ENCODE results near the gene NDUFAF8.
A peak's percentile ranks its signal among the peaks of the same experiment; 100 is the strongest.

NDUFAF8 gene

GRCh38 chr17:81233811-81234505 lies 5.2 kb upstream of the NDUFAF8 start:
- peaks cover 8% of the 10 kb centered on the region for H3K36me3 ChIP-seq (ENCODE audit: control insufficient read depth, insufficient read depth, low read length)
- H3K9me3 ChIP-seq (ENCODE audit: control insufficient read depth, insufficient read depth, low read length) = no peaks in the 10 kb centered on the region
- H3K4me1 ChIP-seq (ENCODE audit: control insufficient read depth, insufficient read depth, low read length) = peaks cover 2% of the 10 kb centered on the region
- no peak for DNase-seq (ENCODE audit: low read depth, low spot score)
- no peak overlapping the region for H3K27ac ChIP-seq (ENCODE audit: low read length)
- no CpG with 5 or more reads among the region's 21 CpGs for WGBS (ENCODE audit: insufficient coverage, insufficient read length)
- H3K27me3 ChIP-seq (ENCODE audit: control insufficient read depth, insufficient read depth, low read length) = no peaks in the 10 kb centered on the region
- H3K4me3 ChIP-seq (ENCODE audit: low read length) = no peak overlapping the region

- no peak for DNase-seq (ENCODE audit: low read depth, low spot score)
- no CpG with 5 or more reads among the region's 13 CpGs for WGBS (ENCODE audit: insufficient coverage, insufficient read length)
- Histone ChIP-seq H3K27me3 (ENCODE audit: control insufficient read depth, insufficient read depth, low read length) (no peaks in the 10 kb centered on the region), H3K4me1 (ENCODE audit: control insufficient read depth, insufficient read depth, low read length) (peaks cover 2% of the 10 kb centered on the region), H3K36me3 (ENCODE audit: control insufficient read depth, insufficient read depth, low read length) (peaks cover 8% of the 10 kb centered on the region), H3K27ac (ENCODE audit: low read length) (no peak overlapping the region), H3K9me3 (ENCODE audit: control insufficient read depth, insufficient read depth, low read length) (no peaks in the 10 kb centered on the region), H3K4me3 (ENCODE audit: low read length) (no peak overlapping the region)
Measured at GRCh38 chr17:81234506-81234855, 4.6 kb upstream of the NDUFAF8 start.

- WGBS (ENCODE audit: insufficient coverage, insufficient read length) = no CpG with 5 or more reads among the region's 26 CpGs
- peaks cover 8% of the 10 kb centered on the region for H3K36me3 ChIP-seq (ENCODE audit: control insufficient read depth, insufficient read depth, low read length)
- no peak for DNase-seq (ENCODE audit: low read depth, low spot score)
- no peak overlapping the region for H3K4me3 ChIP-seq (ENCODE audit: low read length)
- H3K27ac ChIP-seq (ENCODE audit: low read length) = no peak overlapping the region
- H3K27me3 ChIP-seq (ENCODE audit: control insufficient read depth, insufficient read depth, low read length) = no peaks in the 10 kb centered on the region
- H3K4me1 ChIP-seq (ENCODE audit: control insufficient read depth, insufficient read depth, low read length) = peaks cover 5% of the 10 kb centered on the region
- H3K9me3 ChIP-seq (ENCODE audit: control insufficient read depth, insufficient read depth, low read length) = no peaks in the 10 kb centered on the region
Measured at GRCh38 chr17:81234940-81235821, 3.9 kb upstream of the NDUFAF8 start.

- no CpG with 5 or more reads among the region's 32 CpGs for WGBS (ENCODE audit: insufficient coverage, insufficient read length)
- Histone ChIP-seq H3K9me3 (ENCODE audit: control insufficient read depth, insufficient read depth, low read length) (no peaks in the 10 kb centered on the region), H3K27ac (ENCODE audit: low read length) (no peak overlapping the region), H3K4me3 (ENCODE audit: low read length) (no peak overlapping the region), H3K4me1 (ENCODE audit: control insufficient read depth, insufficient read depth, low read length) (peaks cover 5% of the 10 kb centered on the region), H3K36me3 (ENCODE audit: control insufficient read depth, insufficient read depth, low read length) (peaks cover 5% of the 10 kb centered on the region), H3K27me3 (ENCODE audit: control insufficient read depth, insufficient read depth, low read length) (no peaks in the 10 kb centered on the region)
- no peak for DNase-seq (ENCODE audit: low read depth, low spot score)
Measured at GRCh38 chr17:81235822-81236740, 3.0 kb upstream of the NDUFAF8 start.

GRCh38 chr17:81236784-81237183 lies 2.3 kb upstream of the NDUFAF8 start:
- H3K27ac ChIP-seq (ENCODE audit: low read length) = no peak overlapping the region
- H3K36me3 ChIP-seq (ENCODE audit: control insufficient read depth, insufficient read depth, low read length) = peaks cover 4% of the 10 kb centered on the region; the same call in 1 of the 2 replicates
- no peaks in the 10 kb centered on the region for H3K9me3 ChIP-seq (ENCODE audit: control insufficient read depth, insufficient read depth, low read length)
- no CpG with 5 or more reads among the region's 21 CpGs for WGBS (ENCODE audit: insufficient coverage, insufficient read length)
- H3K4me3 ChIP-seq (ENCODE audit: low read length) = no peak overlapping the region
- H3K4me1 ChIP-seq (ENCODE audit: control insufficient read depth, insufficient read depth, low read length) = peaks cover 5% of the 10 kb centered on the region
- DNase-seq (ENCODE audit: low read depth, low spot score) = no peak
- no peaks in the 10 kb centered on the region for H3K27me3 ChIP-seq (ENCODE audit: control insufficient read depth, insufficient read depth, low read length)

- Histone ChIP-seq H3K4me3 (ENCODE audit: low read length) (peak overlapping the region; percentile 94; the same call in 1 of the 2 replicates), H3K36me3 (ENCODE audit: control insufficient read depth, insufficient read depth, low read length) (0 out of 2 replicates have a peak, but pooled peaks cover 4% of the 10 kb centered on the region), H3K9me3 (ENCODE audit: control insufficient read depth, insufficient read depth, low read length) (no peaks in the 10 kb centered on the region), H3K27ac (ENCODE audit: low read length) (no peak overlapping the region), H3K27me3 (ENCODE audit: control insufficient read depth, insufficient read depth, low read length) (no peaks in the 10 kb centered on the region), H3K4me1 (ENCODE audit: control insufficient read depth, insufficient read depth, low read length) (peaks cover 7% of the 10 kb centered on the region)
- no peak for DNase-seq (ENCODE audit: low read depth, low spot score)
- WGBS (ENCODE audit: insufficient coverage, insufficient read length) = no CpG with 5 or more reads among the region's 36 CpGs
Measured at GRCh38 chr17:81237591-81238489, 1.3 kb upstream of the NDUFAF8 start.

- Histone ChIP-seq H3K4me3 (ENCODE audit: low read length) (peak overlapping the region; percentile 94), H3K27ac (ENCODE audit: low read length) (no peak overlapping the region), H3K36me3 (ENCODE audit: control insufficient read depth, insufficient read depth, low read length) (0 out of 2 replicates have a peak, but pooled peaks cover 4% of the 10 kb centered on the region), H3K4me1 (ENCODE audit: control insufficient read depth, insufficient read depth, low read length) (peaks cover 7% of the 10 kb centered on the region), H3K27me3 (ENCODE audit: control insufficient read depth, insufficient read depth, low read length) (no peaks in the 10 kb centered on the region), H3K9me3 (ENCODE audit: control insufficient read depth, insufficient read depth, low read length) (no peaks in the 10 kb centered on the region)
- WGBS (ENCODE audit: insufficient coverage, insufficient read length) = no CpG with 5 or more reads among the region's 26 CpGs
- DNase-seq (ENCODE audit: low read depth, low spot score) = no peak
Measured at GRCh38 chr17:81238490-81238814, 666 bp upstream of the NDUFAF8 start.

- peaks cover 7% of the 10 kb centered on the region for H3K4me1 ChIP-seq (ENCODE audit: control insufficient read depth, insufficient read depth, low read length)
- H3K4me3 ChIP-seq (ENCODE audit: low read length) = peak overlapping the region; percentile 98
- no peaks in the 10 kb centered on the region for H3K27me3 ChIP-seq (ENCODE audit: control insufficient read depth, insufficient read depth, low read length)
- H3K27ac ChIP-seq (ENCODE audit: low read length) = no peak overlapping the region
- no peak for DNase-seq (ENCODE audit: low read depth, low spot score)
- no peaks in the 10 kb centered on the region for H3K9me3 ChIP-seq (ENCODE audit: control insufficient read depth, insufficient read depth, low read length)
- WGBS (ENCODE audit: insufficient coverage, insufficient read length) = no CpG with 5 or more reads among the region's 37 CpGs
- 0 out of 2 replicates have a peak, but pooled peaks cover 4% of the 10 kb centered on the region for H3K36me3 ChIP-seq (ENCODE audit: control insufficient read depth, insufficient read depth, low read length)
Measured at GRCh38 chr17:81239714-81240555, 817 bp downstream of the NDUFAF8 start.

GRCh38 chr17:81240761-81241160 lies 1.6 kb downstream of the NDUFAF8 start:
- DNase-seq (ENCODE audit: low read depth, low spot score) = no peak
- no CpG with 5 or more reads among the region's 8 CpGs for WGBS (ENCODE audit: insufficient coverage, insufficient read length)
- H3K27me3 ChIP-seq (ENCODE audit: control insufficient read depth, insufficient read depth, low read length) = no peaks in the 10 kb centered on the region
- no peaks in the 10 kb centered on the region for H3K9me3 ChIP-seq (ENCODE audit: control insufficient read depth, insufficient read depth, low read length)
- no peak overlapping the region for H3K27ac ChIP-seq (ENCODE audit: low read length)
- H3K4me1 ChIP-seq (ENCODE audit: control insufficient read depth, insufficient read depth, low read length) = peaks cover 7% of the 10 kb centered on the region
- H3K4me3 ChIP-seq (ENCODE audit: low read length) = no peak overlapping the region
- H3K36me3 ChIP-seq (ENCODE audit: control insufficient read depth, insufficient read depth, low read length) = 0 out of 2 replicates have a peak, but pooled peaks cover 6% of the 10 kb centered on the region
